NOMO-1 (cell line): Measurements from ENCODE around the gene PIP5K1B.

ENCODE experiments used
- DNase-seq, 2 experiments: peaks; one replicate each; lab custom pipeline; 2025; ENCODE audit not compliant: unreplicated experiment in 2 of 2; lab: John Stamatoyannopoulos, UW

Gene PIP5K1B

DNA sequence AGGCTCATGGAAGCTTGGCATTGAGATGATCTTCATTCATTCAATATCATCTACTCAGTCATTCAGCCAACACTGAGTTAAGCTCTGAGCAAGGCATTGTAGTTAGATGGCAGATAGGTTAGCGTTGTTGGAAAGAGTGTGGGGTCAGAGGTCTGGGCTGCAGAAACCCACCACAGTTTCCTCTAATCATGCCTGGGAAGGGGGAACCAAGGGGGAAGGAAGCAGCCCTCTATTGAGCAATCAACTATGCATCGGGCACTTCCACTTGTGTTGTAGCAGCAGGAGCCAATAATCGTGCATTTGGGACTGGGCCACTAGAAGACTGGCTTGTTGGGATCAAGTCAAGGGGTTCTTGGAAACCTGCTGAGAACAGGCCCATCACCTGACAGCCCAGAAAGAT, 139.1 kb downstream of the PIP5K1B start:
- DNase-seq, result peak; percentile 22 to 26

DNA sequence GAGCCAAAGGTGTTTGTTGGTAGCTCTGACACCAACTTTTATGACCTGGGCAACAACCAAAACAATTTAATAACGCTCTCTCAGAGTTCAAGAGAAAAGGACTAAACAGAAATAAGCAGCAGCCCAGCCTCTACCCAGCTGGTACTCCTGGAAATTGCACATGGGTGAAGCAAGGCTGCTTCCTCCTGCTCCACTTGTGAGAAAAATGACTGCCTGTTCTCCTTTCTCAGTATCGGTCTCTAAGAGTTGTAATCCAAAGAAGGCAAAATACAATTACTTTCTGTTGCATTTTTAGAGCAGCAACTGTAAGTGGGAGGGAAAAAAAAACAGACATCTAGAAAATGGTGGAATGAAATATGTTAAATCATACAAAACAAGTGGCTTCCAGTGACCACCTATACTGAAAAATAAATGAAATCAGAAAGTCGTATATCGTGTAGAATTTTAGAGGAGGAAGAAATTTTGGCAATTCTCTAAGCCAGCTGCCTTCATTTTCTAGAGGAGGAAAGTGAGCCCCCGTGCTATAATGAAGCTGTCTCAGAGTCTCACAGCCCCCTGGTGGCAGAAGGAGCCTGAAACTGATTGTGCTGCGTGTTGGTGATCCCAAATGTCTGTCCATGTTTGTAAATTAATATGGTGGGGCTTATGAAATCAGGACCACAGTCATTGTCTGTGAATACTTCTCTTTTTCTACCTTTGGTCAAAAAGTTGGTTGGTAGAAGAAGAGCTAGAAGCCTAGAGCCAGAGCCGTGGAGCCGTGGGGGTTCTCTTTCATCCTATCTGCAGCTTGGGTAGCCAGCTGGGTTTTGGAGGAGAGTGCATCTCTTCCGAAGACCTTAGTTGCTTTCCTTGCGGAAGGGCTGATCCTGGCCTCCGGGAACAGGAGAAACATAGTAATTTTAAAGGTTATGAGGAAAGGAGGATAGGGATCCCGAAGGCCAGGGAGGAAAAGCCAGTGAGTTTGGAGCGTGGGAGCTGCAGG, 139.9 kb downstream of the PIP5K1B start:
- peak; percentile 21 to 59 for DNase-seq

DNA sequence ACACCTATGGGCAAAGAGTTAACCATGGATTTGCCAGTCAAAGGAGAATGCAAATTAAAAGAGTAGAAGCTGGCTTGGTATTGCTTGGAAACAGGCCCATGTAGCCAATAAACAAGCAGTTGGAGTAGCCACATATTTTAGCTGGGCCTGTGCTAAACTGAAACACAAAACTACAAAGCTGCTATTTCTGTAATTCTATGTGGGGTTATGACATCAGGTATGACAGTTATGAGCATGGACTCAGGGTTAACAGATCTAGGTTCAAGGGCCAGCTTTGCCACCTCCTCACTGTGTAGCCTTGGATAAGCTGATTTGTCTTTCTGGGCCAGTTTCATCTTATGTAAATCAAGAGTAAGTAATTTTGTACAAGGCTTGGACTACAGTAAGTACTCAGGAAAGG, 142.7 kb downstream of the PIP5K1B start:
- DNase-seq, result no peak

DNA sequence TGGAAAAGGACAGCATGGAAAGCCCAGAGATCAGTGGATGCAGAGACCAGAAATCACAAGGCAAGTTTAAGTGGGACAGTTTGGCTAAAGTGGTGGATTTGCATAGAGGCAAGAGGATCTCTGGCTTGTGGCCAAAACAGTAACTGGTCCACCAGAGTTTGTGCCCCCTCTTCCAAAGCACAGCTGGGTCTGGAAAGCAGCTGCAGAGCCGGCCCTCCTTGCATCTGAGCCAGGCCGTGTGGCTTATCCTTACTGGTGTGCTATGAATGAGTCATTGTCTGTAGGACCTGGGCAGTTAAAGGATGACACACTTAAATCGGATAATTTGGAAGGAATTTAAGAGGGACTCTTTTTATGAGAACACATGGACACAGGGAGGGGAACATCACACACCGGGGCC, 146.6 kb downstream of the PIP5K1B start:
- no peak for DNase-seq

DNA sequence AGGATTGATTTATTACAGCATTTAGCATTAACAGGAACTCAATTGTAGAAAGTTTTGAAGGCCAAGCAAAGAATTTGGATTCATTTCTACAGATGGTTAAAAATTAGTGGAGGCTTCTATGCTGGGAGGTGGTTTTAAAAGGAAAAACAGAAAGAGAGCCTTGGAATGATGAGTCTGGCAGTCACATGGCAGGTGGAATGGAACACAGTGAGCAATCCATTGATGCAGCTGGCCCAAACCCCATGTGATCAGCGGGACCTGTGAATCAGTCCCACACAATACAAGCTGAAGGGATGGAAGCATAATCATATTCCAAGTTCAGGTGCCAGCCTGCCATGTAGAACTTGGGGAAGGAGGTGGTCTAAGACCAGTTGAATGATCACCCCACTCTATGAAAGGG, 147.9 kb downstream of the PIP5K1B start:
- DNase-seq, result no peak

DNA sequence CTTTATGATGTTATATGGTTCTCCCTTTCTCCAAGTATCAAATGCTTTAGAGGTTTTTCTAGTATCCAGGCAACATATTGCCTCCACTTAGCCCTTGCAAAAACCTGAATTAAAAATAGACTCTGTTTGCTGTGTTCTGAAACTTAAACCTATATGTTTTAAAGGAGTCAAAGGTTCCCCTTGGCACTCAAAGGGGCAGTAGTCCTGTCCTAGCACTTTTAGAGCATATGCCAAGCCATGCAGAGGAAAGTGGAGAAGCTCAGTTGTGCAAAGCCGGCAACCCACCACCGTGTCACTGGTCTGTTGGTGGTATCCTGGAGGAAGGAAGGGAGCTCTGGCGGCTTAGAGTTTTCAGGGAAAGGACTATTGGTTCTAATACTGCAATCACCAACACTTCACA, 154.3 kb downstream of the PIP5K1B start:
- DNase-seq, result no peak

DNA sequence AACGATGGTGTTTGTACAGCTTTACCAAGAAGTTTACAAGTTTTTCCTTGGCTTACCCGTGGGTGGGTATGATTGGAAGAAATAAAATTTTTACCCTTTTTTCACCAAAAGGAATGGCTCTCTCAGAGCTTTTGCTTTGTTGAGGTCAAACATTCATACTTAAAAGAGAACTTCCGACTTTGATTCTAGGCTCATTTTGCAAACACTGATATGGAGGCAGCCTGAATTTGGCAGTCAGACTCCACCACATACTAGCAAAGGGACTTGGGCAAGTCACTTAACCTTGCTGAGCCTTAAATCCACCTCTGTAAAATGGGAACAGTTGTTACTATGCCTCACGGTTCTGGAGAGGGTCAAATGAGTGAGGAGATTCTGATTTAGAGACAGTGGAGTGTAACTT, 155.4 kb downstream of the PIP5K1B start:
- no peak for DNase-seq

DNA sequence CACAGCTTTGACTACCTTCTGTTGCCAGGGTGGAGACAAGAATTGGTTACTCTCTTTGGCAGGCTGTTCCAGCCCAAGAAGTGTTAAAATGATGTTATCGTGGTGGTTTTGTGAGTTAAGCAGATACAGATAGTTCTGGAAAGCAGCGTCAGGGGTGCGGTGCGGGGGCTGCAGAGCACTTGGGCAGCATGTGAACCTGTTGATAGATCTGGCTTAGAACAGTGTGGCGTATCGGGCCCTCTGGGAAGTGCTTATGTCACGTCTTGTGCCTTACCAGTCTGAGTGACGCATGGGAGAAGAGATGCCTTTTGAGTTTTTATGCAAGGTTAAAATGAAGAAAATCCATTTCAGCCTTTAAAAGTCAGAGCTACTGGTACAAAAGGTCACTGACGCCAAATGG, 156.4 kb downstream of the PIP5K1B start:
- DNase-seq, result no peak

DNA sequence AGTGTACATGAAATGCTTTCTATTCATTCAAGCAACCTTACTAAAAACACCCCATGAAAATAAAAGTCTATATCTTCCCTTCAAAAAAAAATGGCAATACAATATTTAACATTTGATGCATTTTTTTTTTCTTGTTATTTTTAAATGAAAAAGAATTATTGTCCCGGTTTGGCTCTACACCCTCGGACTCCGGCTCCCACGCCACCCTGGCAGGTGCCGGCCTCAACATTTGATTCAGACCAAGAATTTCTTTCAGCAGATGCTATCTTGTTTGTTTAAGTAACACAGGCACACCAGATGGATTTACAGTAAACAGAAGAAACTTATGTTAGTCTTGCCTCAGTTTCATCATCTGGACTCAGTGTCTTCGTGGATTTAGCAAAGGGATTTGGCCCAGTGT, 162.0 kb downstream of the PIP5K1B start:
- no peak for DNase-seq

DNA sequence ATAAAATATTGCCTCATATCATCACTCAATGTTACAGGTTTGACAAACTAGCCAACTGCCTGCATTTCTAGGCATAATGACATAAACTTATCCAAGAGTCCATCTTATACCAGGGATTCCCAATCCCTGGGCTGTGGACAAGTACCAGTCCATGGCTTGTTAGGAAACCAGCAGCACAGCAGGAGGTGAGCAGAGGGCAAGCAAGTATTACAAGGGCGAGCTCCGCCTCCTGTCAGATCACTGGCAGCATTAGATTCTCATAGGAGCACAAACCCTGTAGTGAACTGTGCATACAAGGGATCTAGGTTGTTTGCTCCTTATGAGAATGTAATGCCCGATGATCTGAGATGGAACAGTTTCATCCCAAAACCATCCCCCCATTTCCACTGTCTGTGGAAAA, 164.0 kb downstream of the PIP5K1B start:
- no peak for DNase-seq

DNA sequence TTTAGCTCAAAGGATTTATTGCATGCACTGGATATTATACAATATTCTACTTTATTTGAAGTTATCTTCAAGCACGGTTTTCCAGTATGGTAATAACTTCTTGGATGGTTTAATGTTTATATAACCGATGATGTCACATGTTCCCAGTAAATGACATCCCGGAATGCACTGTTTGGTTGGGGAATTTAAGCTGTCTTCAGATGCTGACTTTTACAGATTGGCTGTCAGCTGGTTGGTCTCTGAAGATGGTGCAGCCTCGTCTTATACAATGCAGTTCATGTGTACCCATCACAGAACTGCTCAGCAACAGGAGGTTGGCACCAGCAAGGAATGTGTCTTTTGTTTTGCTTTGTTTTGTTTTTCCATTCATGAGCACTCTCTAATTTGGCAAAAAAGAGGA, 165.0 kb downstream of the PIP5K1B start:
- DNase-seq, result no peak

DNA sequence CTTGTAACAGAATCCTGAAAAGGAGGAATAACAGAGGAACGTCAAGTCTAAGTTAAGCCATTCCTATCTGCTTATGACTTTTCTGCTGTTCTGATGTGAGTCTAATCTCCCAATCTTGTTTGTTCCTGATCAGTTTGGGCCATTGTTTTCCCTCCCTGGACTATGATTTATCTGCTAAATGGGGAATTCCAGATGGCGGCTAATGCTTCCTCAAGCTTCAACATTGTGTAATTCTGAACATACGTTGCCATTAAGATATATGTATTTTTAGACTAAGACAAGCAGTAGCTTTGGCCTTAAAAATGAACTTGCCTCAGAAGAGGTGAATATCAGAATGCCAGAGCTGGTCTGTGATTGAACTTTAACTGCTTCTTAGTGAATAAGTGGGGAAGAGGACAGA, 166.2 kb downstream of the PIP5K1B start:
- DNase-seq, result no peak

DNA sequence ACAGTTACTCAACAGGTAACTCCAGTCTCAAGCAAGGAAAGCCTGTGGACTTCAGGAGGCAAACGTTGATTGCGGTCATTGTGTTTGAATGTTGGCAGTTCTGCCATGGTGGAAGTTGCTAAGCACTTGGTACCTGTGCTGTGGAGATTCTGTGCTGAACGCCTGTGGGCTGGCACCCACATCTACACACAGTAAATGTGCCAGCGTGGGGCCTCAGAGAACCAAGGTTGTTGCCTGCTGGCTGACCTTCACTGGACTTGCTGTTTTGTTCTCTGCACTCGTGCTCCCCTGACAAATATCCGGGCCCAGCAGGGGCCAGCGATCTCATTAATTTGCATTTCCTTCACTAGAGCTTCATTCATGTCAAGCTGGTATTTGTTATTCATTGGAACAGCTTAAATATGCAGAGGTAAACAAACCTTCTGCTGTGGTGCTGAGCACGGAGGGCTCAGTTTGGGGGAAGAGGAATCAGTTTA, 167.0 kb downstream of the PIP5K1B start:
- no peak for DNase-seq

DNA sequence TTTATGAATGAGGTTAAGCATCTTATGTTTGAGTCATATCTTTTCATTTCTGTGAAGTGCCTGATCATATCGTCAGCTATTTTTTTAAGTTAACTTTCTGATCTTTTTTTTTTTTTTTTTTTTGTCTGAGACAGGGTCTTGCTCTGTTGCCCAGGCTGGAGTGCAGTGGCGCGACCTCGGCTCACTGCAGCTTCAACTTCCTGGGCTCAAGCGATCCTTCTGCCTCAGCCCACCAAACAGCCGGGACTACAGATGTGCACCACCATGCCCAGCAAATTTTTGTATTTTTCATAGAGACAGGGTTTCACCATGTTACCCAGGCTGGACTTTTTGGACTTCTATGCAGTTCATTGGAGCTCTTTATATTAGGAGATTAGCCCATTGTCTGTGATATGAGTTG, 168.1 kb downstream of the PIP5K1B start:
- DNase-seq, result no peak

DNA sequence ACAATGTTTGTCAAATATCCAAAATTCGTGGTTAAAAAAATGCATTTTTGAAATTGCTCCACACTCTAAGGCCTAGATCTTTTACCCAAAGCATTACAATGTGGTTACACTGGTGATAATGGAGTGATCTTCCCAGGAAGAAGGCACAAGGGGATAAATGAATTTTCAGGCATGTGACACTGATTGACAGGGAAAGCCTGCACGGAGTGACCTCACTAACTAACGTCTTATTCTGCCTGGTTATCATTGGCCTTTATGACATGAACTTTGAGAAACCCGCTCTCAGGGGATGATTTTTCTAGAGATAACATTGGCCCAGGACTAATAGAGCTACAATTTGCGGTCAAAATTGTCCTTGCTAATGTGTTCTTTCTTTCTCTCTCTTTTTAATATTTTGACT, 171.2 kb downstream of the PIP5K1B start:
- no peak for DNase-seq

DNA sequence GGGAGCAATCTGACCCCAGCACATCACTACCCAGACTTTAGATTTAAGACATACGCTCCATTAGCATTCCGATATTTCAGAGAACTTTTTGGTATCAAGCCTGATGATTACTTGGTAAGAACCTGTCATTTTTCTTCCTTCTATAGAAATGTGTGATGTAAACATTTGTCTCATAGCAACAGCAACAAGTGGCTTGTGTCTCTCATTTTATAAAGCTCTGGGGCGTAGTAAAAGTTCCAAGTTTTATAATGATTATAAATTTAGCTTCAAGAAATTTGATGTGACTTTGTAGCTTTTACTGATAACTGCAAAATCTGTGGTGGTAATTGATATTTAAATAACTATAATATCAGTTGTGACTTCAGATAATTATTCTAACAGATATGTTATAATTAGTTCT, 171.6 kb downstream of the PIP5K1B start:
- no peak for DNase-seq

DNA sequence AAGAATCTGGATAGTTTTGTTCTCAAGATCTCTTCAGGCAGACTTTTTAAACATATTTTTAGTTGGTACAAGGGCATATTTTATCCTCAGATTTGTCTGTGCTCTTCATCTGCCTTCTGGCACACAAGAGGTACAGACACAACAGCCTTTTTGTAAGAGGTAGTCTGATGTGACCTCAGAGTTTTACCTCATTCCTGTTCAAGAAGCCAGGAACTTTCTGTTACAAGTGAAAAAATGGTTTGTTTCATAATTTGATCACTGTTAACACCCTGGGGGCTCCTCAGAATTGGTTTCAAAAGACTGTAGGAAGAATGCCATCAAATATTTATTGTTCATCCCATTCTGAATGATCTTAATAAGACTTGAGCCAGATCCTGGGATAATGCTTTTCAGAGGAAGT, 172.2 kb downstream of the PIP5K1B start:
- DNase-seq, result no peak

DNA sequence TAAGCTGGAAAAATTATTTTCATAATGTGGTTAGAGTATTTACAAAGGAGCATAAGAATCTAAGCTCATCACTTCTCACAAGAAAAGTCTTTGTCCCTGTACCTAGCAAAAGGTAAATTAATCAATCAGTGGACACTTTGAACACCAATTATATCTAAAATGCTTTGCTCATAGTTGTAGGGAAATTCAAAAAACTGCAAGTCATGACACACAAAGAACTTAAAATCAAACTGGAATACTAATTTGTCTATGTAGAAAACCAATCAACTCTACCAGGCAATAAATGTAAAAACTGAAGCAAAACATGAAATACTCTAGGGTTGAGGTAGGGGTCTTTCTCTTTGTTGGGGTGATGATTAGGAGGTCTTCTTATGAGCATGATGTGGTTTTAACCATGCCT, 173.4 kb downstream of the PIP5K1B start:
- no peak for DNase-seq

DNA sequence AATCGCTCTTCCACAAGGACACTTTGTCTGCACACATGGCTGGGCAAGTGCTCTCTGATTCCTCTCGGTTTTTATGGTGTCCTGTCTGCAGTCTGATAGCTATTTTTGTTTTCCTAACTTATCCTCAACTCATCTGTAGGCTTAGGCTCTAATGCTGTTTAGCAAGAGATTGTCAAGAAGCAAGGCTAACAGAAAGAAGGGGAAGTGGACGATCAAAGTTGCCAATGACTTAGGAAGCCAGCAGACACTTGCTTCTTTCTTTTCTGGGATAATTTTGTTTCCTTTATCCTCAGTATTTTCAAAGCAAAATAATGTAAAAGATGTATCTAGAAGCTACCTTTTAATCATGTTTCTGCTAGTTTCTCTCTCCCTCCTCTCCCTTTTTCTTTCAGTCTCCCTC, 178.2 kb downstream of the PIP5K1B start:
- DNase-seq, result no peak

DNA sequence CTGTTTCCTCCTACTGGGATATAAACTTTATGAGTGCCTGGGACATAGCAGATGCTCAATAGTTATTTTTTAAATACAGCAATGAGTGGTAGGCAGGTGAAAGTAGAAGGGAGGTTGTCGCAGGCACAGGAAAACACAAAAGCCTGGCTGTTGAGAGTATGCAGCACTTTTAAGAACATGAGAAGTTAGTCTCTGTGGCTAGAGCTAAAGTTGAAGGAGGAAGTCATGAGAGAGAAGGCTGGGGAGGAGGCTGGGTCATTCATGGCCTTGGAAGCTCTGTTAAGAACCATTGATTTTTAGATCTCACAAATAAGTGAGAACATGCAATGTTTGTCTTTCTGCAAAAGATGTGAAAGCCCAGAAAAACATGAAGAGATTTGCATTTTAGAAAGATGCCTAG, 182.2 kb downstream of the PIP5K1B start:
- no peak for DNase-seq

DNA sequence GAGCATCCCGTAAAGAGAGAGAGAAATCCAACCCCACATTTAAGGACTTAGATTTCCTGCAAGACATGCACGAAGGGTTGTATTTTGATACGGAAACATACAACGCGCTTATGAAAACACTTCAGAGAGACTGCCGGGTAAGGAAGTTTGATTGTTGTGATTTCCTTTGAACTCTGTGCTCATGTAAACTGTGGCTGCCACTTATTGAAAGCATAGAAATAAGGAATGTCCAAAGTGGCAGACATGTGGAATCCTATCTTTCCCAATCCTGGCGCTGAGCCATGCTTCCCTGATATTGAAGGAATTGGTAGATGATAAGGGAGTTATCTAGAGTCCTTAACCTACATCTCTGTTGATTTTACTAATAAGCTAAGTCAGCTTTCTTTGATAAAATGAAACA, 189.5 kb downstream of the PIP5K1B start:
- DNase-seq, result no peak

DNA sequence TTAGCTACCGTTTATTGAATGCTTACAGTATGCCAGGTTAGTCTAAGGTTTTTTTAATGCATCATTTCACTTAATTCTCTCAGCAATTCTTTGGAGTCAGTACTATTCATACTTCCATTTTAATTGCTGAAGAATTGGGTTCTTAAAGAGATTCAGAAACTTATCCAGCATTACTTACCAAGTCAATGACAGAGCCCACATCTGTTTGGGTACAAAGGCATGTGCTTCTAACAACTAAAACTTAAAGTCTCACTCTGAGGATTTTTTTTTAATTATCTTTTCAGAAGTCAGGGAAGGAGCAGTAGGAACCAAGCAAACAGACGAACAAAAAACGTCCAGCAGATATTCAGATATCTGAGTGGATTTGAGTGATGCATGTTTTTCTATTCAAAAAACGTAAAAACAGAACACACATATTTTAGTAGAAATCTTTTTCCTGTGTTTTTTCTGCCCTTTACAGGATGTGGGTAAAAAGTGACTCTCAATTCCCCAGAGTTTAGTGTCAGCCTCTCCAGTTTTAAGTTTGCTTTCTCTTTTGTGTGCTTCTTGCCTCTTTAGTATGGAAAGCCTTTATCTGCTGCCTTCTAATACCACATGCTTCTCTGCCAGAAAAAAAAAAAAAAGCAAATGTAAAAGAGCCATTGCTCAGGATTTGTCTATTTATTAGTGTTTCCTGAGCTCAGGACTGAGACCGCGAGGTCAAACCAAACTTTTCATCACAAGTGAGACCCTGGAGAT, 190.9 kb downstream of the PIP5K1B start:
- no peak for DNase-seq
